ENCODE results near the gene GIPC3.
A peak's percentile ranks its signal among the peaks of the same experiment; 100 is the strongest.
"Not testable (repeated sequence)": the region's sequence is repeated elsewhere in the genome, so short reads cannot be mapped to it uniquely, and the experiment has no call there.

Gene GIPC3

GRCh38 chr19:3619631-3620012 is 34.3 kb downstream of the GIPC3 start:
- DNase-seq: no peak

GRCh38 chr19:3620145-3620816 is 35.0 kb downstream of the GIPC3 start:
- no peak for DNase-seq

- DNase-seq: no peak
These were observed 35.7 kb downstream of the GIPC3 start for GRCh38 chr19:3620817-3621547.

- DNase-seq: no peak
These were observed 36.4 kb downstream of the GIPC3 start for GRCh38 chr19:3621689-3622088.

- no peak for DNase-seq
These were observed 36.9 kb downstream of the GIPC3 start for GRCh38 chr19:3622224-3622623.

- DNase-seq: no peak
These were observed 38.4 kb downstream of the GIPC3 start for GRCh38 chr19:3623716-3624115.

- no peak for DNase-seq
These were observed 40.8 kb downstream of the GIPC3 start for GRCh38 chr19:3625996-3626472.

- DNase-seq: peak; percentile 96
These were observed 41.4 kb downstream of the GIPC3 start, which contains the start of gene CACTIN for GRCh38 chr19:3626473-3627350. TSS of gene CACTIN (minus strand) at chr19:3626790. CDS start at chr19:3626762, 28 bp downstream.

- no peak for DNase-seq
These were observed 42.1 kb downstream of the GIPC3 start for GRCh38 chr19:3627351-3627723.

- DNase-seq: not testable (repeated sequence)
These were observed 43.5 kb downstream of the GIPC3 start for GRCh38 chr19:3628766-3629165.

- no peak for DNase-seq
These were observed 46.0 kb downstream of the GIPC3 start for GRCh38 chr19:3631053-3631861.

GRCh38 chr19:3632098-3632497 is 46.8 kb downstream of the GIPC3 start:
- no peak for DNase-seq

- DNase-seq: no peak
These were observed 47.7 kb downstream of the GIPC3 start for GRCh38 chr19:3632739-3633558.

- DNase-seq: no peak
These were observed 48.3 kb downstream of the GIPC3 start for GRCh38 chr19:3633559-3633988.

- DNase-seq: no peak
These were observed 49.3 kb downstream of the GIPC3 start for GRCh38 chr19:3634496-3635045.

GRCh38 chr19:3636506-3636905 is 51.2 kb downstream of the GIPC3 start:
- no peak for DNase-seq

- no peak for DNase-seq
These were observed 51.7 kb downstream of the GIPC3 start for GRCh38 chr19:3636962-3637361.

GRCh38 chr19:3637621-3638020 is 52.3 kb downstream of the GIPC3 start:
- no peak for DNase-seq

- DNase-seq: no peak
These were observed 53.2 kb downstream of the GIPC3 start for GRCh38 chr19:3638208-3639193.

GRCh38 chr19:3639479-3639878 is 54.2 kb downstream of the GIPC3 start:
- DNase-seq: no peak

Measured in NCI-H446 treated with DMSO at 0.1 percent for 48 hours (cell line).